ENCODE results near the gene SNURF.
"Not testable (repeated sequence)": the region's sequence is repeated elsewhere in the genome, so short reads cannot be mapped to it uniquely, and the experiment has no call there.

SNURF gene

GRCh38 chr15:24971772-24972171 is 17.0 kb downstream of the SNURF start:
- no peak for DNase-seq

- not testable (repeated sequence) for DNase-seq
Observed at GRCh38 chr15:24972707-24973106, 17.9 kb downstream of the SNURF start.

DNA sequence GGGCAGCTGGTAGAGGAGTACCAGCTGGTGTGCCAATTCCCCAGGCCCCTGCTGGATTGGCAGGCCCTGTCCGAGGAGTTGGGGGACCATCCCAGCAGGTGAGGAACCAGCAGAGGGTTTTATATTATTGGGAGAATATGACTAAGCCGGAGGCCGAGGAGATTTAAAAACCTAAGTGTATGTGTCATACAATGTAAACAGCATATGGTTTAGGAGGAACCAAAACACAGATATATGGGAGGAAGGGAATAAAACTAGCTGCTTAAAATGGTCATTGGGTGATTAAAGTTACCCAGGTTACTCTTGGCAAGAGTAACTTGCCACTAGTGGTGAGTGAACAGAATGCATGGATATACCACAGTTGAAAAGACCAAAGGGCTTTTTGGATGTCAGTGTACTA is 22.1 kb downstream of the SNURF start:
- DNase-seq: no peak

DNA sequence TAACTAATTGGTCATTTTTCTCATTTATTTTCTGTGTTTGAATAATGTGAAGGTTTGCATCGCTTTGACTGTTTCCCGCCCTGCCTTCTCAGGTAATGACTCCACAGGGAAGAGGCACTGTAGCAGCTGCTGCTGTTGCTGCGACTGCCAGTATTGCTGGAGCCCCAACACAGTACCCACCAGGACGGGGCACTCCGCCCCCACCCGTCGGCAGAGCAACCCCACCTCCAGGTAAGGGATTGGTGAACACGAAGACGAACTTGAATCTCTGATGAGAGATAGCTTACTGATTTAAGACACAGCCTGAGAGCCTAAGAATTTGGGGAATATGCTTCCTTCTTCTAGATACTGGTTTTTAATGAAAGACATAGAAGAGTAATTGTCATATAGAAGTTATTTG is 22.9 kb downstream of the SNURF start:
- no peak for DNase-seq

DNA sequence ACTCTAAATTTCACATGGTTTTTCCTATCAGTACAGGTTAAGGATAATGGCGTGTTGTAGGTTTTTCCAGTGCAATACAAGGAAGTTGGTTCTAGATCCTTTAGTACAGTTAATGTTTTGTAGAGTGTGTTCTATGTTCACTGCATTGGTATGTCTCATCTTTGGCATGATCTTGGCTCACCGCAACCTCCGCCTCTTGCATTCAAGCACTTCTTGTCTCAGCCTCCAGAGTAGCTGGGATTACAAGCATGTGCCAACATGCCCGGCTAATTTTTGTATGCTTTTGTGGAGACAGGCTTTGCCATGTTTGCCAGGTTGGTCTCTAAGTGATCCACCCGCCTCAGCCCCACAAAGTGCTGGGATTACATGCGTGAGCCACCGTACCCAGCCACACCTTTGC is 30.4 kb downstream of the SNURF start:
- no peak for DNase-seq

DNA sequence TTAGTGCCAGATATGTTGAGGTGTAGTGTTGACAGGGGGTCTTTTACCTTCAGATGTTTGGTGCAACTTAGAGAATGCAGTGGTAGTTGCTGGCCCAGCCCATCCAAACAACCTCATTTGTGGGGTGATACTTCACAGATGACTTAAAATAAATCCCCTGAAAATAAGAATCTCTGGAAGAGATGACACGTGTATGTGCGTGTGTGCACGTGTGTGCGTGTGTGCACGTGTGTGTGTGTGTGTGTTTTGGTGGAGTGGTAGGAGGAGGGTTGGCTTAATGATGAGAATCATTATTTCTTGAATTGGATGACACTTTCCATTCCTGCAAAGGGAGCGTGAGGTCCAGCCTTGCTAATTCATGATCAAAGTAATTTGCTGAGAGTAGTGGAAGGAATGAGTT is 31.9 kb downstream of the SNURF start:
- no peak for DNase-seq

All from NCI-H524 treated with DMSO at 0.1 percent for 48 hours (cell line).